Cerebellar nuclear complex (tissue), 1 donor: Measurements from ENCODE around the gene NETO2.
"Not testable (repeated sequence)": the region's sequence is repeated elsewhere in the genome, so short reads cannot be mapped to it uniquely, and the experiment has no call there.

ENCODE experiments used
- DNase-seq, 2 experiments: peaks; one replicate each; lab custom pipeline; 2025; lab: John Stamatoyannopoulos, UW

Gene NETO2

DNA sequence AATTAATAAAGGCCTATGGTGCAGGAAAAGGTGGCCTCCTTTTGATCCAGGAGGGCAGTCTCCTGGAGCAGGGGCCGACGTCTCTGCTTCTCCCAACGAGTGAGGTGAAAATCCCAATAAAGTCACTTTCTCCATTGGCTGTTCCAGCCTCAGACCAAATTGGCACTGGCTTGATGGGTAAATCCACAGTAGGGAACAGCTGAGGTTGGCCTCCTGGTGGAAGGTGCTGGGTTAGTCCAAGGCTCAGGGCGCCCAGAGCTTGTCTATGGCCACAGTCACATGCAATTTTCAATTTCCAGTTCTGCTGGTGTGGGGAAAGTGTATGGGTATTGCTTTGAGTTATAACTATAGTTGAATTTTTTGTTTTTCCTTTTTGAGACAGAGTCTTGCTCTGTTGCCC, 79.0 kb downstream of the NETO2 start:
- DNase-seq, result no peak

DNA sequence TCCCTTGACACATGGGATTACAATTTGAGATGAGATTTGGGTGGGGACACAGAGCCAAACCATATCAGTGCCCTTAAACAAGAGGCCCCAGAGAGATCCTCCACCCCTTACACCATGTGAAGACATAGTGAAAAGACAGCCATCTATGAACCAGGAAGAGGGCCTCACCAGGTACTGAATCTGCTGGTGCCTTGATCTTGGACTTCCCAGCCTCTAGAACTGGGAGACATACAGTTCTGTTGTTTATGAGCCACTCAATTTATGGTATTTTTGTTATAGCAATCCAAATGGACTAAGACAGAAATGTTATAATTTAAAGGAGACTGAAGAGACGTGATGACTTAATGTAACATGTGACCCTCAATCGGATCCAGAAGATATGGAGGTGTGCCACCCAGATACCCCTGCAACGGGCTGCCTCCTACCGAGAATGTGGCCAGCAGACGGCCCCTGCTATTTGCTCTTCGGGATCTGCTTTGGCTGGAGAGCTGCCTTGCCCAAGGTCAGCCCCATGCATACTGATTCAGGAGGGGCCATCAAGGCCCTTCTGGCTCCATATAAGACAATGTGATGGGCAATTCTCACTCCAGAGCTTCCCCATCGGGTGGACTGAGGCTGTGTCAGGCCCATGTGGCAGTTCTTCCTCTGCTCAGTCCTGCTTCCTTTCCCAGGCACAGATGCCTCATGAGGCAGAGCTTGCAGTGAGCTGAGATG, 80.6 kb downstream of the NETO2 start:
- DNase-seq, result no peak

DNA sequence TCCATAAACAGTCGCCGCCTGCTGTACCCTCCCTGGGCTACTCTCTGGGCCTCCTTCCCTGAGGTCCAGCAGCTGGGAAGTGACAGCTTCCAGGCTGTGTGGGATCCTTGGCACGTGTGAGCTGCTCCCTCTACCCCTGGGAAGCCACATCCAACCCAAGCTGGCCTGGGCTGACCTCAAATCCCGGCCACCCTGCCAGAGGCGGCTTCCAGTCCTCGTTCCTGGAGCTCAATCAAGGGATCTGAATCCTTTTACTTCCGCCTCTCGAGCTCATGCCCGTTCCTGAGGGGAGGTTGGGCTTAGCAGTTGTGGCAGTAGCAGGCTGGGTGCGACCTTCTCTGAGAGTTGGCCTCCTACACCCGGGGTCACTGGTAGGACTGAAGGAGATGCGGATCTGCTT, 82.5 kb downstream of the NETO2 start:
- DNase-seq, result no peak

DNA sequence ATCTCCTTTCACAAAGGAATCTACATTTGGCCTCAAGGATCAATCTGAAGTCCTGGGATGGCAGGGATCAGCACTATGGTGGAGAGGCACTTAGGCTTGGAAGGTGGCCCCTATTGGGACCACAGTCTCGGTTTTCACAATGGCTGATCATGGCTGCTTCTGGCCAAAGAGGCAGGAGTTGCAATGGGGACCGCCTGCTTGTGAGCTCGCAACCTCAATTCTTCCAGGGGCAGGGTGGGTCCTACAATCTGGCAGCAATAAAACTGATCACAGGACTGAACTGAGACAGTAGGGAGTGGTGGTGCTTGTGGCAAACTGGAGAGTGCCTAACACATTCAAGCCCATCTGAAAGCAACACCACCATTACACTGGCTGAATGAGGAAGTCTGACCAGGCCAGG, 83.1 kb downstream of the NETO2 start:
- no peak for DNase-seq

DNA sequence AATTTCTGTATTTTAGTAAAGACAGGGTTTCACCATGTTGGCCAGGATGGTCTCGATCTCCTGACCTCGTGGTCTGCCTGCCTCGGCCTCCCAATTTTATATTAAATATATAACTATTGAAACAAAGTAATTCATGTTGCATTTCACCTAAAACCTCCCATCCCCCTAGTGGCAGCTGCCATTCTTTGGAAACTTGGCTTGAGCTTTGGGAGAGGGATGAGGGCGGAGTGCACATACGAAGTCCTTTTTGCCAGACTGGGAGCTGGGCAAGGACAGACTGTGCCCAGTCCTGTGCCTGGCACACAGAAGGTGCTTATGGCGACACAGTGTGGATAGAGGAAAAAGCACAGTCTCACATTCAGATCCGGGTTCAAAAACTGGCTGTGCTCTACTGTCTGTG, 83.8 kb downstream of the NETO2 start:
- no peak for DNase-seq

DNA sequence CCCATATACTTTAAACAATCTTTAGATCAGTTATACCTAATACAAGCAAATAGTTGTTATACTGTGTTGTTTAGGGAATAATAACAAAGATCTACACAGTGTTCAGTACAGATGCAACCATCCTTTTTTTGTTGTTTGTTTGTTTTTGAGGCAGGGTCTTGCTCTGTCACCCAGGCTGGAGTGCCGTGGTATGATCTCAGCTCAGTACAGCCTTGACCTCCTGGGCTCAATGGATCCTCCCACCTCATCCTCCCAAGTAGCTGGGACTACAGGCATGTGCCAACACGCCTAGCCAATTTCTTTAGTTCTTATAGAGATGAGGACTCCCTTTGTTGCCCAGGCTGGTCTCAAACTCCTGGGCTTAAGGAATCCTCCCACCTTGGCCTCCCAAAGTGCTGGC, 84.6 kb downstream of the NETO2 start:
- not testable (repeated sequence) for DNase-seq

DNA sequence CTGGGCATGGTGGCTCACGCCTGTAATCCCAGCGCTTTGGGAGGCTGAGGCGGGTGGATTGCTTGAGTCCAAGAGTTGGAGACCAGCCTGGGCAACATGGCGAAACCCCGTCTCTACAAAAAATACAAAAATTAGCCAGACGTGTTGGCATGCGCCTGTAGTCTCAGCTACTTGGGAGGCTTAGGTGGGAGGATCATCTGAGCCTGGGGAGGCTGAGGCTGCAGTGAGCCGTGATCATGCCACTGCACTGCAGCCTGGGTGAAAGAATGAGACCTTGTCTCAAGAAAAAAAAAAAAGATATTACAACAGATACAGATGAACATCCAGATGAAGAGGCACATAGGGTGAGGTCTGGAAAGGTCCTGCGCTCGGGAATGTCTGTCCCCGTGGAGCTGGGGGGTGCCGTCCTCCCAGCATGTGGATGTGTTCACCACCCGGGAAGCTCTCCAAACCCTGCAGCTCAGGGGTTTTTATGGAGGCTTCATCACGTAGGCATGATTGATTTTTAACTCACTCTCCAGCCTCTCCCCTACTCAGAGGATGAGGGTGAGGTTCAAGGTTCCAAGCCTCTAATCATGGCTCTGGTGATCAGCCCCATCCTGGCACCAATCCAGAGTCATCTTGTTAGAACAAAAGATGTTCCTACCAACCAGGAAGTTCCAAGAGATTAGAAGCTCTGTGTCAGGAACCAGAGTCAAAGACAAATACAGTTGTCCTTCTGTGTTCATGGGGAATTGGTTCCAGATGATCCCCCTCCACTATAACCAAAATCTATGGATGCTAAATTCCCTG, 85.3 kb downstream of the NETO2 start:
- no peak for DNase-seq

DNA sequence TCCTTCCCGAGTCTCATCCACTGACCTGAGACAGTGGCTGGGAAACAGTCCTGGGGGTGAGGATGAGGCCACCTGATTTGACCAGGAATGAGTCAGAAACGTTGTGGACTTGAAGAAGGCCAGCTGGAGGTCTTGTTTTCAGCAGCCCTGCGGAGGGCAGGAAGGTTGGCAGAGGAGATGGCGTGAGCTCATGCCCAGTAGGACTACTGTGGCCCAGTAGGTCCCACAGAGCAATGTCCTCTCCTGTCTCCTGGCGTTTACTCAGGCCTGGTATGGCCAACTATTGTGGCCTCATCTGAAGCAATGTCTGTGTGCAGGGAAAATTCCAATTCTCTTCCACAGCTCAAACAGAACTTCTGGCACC, 86.1 kb downstream of the NETO2 start:
- DNase-seq, result no peak

DNA sequence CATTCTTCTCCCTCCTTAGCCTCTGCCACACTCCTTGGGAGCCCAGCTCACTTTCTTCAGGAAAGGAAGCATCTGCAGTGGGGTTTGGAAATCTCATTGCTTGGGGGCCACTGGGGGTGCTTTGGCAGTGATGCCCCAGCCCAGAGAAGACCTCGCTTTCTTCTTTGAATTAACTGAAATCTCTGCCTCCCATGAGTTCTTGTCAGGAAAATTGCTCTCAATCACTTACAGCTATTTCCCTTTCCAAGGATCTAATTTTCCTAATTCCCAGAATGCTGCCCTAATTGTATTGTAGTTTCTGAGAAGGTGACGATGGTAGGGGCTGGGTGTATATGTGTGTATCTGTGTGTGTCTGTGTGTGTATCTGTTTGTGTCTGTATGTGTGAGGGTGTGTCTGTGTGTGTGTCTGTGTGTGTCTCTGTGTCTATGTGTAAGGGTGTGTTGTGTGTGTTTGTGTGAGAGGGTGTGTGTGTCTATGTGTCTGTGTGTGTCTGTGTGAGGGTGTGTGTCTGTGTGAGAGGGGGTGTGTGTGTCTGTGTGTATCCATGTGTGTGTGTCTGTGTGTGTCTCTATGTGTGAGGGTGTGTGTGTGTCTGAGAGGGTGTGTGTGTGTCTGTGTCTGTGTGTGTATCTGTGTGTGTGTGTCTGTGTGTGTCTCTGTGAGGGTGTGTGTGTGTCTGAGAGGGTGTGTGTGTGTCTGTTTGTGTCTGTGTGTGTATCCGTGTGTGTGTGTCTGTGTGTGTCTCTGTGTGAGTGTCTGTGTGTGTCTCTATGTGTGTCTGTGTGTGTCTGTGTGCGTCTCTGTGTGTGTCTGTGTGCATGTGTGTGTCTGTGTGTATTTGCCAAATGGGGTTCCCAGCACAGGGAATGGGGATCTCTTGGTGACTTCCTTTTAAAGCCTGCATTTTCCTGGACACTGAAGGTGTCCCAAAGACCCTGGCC, 86.8 kb downstream of the NETO2 start:
- no peak for DNase-seq

DNA sequence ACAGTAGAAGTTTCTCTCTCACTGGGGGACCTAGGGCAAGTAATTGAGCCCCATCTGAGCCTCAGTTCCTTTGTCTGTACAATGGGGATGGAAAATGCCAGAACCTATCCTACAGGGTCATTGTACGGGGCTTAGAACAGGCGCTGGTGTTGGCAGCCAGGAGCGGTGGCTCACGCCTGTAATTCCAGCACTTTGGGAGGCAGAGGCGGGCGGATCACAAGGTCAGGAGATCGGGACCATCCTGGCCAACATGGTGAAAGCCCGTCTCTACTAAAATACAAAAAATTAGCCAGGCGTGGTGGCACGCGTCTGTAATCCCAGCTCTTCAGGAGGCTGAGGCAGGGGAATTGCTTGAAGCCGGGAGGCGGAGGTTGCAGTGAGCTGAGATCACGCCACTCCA, 87.7 kb downstream of the NETO2 start:
- DNase-seq, result not testable (repeated sequence)

DNA sequence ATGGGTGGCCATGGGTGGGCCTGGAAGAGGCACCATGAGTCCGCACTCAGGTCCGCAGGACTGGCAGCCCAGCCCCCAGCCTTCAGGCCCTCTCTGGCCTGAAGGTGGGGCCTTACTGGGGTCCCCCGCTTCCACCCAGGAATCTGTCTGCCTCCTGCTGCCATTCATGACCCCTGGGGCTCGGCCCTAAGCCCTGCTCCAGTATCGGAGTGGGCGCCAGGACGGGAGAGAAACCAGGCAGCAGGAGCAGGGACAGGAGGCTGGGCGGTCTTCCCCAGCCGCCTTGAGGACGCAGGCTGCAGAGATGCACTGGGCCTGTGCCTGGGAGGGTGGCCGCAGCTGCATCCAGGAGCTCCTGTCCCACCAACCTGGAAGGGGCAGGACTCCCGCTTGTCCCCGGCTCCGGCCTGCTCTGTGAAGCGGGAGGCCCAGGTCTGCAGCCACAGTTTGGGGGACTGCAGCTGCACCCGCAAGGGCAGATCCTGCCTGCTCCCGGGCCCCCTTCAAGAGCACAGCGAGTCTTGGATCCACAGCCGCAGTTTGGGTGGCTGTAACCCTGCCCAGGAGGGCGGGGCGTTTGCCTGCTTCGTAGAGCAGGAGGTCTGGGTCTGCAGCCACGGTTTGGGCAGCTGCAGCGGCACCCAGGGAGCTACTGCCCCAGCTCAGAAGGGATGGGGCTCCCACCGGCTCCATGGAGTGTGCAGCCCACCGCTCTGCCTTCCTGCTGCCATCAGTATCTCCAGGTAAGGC, 88.4 kb downstream of the NETO2 start:
- DNase-seq, result no peak

DNA sequence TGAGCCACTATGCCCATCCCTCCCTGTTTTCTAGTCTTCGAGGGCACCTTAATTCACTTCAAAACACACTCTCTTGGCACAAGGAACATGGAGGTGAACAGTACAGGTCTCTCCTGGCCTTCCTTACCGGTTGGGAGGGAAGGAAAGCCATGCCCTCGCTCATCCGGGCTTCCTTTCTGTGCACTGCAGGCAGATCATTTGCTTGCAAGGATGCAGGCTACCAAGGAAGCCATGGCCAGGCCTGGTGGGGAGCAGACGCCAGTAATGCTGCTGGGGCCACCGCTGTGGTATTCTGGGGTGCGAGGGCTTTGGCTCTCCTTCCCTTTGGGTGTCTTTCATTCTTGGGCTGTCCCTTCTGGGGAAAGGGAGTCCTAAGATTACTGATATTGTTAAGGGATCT, 89.4 kb downstream of the NETO2 start:
- DNase-seq, result no peak

DNA sequence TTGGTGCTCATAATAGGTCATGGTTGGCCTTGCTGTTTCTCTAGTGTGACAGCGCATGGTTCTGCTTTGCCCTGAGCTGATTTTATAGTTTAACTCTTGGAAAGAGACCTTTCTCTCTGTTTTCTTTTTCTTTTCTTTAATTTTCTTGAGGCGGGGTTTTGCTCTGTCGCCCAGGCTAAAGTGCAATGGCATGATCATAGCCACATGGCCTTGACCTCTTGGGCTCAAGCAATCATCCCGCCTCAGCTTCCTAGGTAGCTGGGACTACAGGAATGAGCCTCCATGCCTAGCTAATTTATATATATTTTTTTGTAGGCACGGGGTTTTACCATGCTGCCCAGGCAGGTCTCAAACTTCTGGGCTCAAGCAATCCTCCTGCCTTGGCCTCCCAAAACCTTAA, 89.8 kb downstream of the NETO2 start:
- no peak for DNase-seq

DNA sequence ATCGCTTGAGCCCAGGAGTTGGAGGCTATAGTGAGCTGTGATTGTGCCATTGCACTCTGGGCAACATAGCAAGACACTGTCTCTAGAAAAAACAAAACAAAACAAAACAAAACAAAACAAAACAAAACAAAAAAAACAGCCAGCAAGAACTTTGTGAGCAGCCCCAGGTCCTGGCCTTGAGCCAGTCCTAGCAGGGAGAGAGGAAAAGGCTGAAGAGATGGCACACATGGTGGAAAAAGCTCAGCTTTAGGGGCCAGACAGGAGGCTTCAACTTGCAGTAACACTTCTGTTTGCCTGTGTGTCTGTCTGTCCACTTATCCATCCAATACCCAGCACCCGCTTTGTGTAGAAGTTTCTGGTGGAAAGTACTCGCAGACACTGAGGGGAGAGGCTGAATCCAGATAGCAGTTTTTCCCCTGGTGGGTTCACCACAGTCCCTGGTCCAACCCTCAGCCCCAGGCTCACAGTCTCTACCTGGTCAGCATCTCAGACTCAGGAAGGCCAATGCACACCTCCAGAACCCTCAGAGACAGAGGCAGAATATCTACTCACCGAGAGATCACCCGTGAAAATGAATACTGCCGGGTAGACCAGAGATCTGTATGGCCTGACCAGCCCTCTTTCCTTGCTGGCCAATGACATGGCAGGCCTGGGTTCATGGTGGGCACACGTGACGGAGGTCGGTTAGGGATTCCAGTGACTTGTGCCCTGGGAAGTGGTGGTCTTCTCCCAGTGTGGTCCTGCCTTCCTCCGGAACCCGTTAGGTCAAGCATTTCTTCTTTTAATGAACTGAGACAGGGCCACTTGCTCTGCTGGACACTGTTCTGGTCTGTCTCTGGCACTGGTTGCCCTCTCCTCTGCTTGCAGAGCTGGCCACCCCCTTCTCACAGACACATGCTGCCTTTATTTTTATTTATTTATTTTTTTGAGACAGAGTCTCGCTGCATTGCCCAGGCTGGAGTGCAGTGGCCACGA, 90.8 kb downstream of the NETO2 start:
- DNase-seq, result no peak

DNA sequence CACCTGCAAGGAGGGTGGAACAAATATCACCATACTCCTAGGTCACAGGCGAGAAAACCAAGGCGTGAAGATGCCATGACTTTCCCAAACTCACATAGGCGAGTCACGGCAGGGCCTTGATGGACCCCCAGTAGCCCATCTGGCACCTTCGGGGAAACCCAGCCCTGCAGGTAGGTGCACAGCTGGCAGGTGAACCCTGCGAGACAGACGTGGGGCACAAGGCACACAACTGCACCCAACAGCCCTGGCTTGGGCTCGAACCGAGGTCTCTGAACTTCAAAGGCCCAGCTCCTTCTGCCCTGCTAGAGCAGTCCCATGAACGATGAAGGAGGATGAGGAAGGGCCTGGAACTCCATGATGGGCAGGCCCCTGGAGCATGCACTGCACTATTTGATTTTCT, 92.7 kb downstream of the NETO2 start:
- no peak for DNase-seq

DNA sequence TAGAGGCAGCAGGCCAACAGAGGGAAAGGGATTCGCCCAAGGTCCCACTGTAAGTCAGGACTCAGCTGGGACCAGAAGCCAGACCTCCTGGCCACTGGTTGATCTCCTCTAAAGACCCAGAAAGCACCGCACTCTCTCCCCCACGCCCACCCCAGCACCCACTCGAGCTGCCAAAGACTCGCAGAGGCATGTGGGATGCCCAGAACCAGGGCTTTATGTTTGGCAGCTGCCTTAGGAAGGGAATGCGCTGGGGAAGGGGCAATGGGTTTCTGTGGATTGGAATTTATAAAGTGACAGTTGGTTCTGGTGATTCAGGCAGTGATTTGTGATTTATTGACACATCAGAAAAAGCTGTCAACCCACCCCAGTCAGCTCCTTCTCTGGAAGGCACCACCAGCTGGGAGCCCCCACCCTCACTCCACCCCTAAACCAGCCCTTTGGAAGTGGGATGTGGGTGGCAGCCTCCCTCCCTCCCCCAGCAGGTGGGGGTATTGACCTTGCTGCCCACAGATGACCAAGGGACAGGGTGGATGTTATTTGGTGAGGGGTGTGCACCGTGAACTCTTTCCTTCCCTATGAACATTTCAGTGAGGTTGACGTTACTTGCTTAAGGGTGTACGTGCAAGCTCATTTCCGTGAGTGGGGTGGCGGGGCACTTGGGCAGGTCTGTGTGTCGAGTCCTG, 93.7 kb downstream of the NETO2 start:
- DNase-seq, result no peak

DNA sequence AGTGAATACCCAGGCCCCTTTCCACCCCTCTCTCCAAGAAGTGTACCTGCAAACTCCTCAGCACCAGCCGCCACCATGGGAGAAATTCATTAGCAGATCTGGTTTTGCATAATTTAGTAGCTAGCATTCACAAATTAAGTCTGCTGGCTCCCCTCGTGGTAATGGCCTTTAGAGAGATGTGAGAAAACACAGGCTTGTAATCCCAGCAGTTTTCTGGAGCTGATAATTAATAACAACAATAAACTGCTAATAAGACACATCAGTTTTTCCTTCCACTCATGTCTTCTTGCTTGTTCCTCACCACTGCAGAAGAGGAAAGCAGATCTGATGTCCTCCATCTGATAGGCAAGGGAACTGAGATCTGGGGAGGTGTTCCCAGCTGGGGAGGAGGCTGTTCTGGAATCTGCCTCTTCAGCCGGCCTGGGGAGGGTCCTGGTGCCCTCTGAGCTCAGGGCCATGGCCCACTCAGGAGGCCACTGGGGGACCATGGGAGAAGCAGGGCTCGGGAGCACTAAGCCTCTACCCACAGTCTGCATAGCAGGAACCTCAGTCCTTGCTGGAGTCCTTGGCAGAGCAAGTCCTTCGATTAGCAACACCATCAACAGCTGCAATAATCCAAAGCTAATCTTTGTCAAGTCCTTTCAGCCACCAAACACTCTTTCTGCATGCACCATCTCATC, 96.1 kb downstream of the NETO2 start:
- DNase-seq, result no peak

DNA sequence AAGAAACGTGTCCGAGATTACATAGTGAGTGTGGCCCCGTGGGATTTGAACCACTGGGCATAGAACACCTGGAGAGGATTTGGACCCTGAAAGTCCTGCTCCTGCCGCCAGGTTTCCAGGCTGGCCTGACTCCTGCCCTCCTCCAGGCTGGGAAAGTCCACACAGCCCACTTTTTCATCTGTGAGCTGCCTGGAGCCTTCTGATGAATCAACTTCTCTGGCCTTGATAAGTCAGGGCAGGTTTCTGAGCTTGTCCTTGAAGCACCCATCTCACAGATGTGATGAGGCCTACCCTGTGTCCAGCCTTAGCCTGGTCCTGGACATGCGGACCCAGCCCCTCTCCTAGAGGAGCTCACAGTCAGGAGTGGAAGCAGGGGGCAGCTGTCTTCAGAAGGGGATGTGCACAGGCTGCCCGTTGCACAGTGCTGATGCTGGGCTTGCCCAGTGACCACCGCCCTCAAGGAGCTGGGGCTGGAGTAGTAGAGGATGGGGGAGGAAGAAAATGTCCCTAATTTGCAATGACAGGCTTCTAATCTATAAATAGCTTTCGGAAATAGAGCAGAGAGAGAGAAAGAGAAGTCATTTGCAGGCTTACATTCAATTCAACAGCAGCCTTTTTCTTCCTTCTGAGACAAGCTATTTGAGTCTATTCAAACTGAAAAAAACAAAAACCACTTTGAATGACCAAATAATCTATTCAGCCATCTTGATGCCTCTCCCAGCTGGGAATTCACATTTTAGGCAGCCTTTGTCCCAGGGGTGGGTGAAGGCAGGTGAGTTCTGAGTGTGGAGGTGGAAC, 96.8 kb downstream of the NETO2 start:
- no peak for DNase-seq

DNA sequence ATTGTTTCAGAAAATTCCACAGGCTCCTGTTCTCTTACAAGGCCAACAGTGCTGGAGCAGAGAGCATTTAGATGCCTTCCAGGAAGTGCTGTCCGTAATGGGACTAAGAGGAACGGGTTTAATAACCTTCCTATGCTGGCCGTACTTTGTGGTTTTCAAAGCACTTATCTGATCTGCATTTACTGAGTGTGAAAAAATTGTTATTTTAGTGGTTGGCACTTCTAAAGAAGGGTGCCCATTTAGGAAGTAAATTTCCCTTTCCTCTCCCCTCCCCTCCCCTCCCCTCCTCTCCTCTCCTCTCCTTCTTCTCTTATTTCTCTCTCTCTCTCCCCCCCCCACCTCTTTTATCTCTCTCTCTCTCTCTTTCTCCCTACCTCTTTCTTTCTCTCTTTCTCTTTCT, 98.3 kb downstream of the NETO2 start:
- DNase-seq, result no peak
